Measurements from ENCODE around the gene NBEA.
"Not testable (repeated sequence)": the region's sequence is repeated elsewhere in the genome, so short reads cannot be mapped to it uniquely, and the experiment has no call there.

NBEA gene

GRCh38 chr13:34951528-34951927 is 9.5 kb downstream of the NBEA start:
- DNase-seq: no peak

DNA sequence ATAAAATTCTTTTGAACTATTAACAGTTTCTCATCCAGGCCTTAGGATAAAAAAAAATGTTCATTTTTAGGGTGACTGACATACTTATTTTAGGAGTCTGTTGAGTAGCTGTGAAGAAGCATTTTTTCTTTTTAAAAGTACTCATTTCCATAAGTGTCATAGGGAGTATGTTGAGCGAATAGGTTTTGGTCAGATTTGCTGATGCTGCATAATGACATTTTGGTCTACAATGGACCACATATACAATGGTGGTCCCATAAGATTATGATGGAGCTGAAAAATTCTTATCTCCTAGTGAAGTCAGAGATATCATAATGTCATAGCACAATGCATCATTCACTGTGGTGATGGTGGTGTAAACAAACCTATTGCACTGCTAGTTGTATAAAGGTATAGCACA is 17.4 kb downstream of the NBEA start:
- no peak for DNase-seq

DNA sequence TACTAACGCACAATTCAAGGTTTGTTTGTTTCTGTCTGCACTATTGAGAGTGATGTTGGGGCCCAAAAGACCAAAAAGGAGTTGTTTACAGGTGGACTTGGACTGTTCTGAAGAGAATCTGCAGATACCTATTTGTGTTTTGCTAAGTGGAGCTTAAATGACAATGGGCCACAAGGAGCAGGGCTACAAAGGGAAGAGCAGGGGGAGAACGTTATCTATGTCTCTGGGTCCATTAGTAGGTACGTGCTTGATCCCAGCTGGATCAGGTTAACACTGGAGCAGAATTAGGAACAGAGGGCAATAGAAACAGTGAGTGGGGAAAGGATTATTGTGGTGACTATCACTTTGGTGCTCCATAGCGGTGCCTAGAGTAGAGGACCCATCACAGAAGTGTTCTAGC is 22.5 kb downstream of the NBEA start:
- DNase-seq: no peak

DNA sequence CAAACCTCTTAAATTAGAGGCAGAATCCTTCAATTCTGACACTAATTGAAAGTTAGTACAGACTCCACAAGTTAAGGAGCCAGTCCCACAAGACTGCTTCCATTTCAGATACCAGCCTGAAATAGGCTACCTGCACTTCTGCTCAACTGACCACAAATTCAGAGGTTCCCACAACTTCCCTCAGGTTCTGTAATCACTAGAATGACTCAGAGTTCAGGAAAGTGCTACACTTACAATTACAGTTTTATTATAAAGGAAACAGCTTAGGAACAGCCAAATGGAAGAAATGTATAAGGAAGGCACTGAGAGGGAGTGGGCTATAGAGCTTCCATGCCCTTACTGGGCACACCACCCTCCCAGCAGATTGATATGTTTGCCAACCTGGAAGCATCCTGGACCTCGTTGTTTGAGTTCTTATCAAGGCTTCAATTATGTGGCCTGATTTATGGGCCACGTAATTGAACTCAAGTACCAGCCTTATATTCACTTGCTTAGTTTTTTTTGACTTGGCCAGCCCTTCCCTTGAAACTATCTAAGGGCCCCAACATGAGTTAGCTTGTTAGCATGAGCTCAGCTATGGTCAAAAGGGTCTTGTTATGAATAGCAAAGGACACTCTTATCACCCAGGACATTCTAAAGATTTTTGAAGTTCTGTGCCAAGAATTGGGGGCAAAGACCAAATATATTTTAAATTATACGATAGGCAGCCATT is 25.9 kb downstream of the NBEA start:
- no peak for DNase-seq

GRCh38 chr13:34969539-34969938 is 27.5 kb downstream of the NBEA start:
- not testable (repeated sequence) for DNase-seq

DNA sequence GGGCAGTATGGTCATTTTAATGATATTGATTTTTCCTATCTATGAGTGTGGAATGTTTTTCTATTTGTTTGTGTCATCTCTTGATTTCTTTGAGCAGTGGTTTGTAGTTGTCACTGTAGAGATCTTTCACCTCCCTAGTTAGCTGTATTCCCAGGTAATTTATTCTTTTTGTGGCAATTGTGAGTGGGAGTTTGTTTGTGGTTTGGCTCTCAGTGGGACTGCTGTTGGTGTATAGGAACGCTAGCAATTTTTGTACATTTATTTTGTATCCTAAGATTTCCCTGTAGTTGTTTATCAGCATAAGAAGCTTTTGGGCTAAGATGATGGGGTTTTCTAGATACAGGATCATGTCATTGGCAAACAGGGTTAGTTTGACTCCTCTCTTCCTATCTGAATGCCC is 28.9 kb downstream of the NBEA start:
- no peak for DNase-seq

- no peak for DNase-seq
Observed at GRCh38 chr13:34971473-34971872, 29.4 kb downstream of the NBEA start.

DNA sequence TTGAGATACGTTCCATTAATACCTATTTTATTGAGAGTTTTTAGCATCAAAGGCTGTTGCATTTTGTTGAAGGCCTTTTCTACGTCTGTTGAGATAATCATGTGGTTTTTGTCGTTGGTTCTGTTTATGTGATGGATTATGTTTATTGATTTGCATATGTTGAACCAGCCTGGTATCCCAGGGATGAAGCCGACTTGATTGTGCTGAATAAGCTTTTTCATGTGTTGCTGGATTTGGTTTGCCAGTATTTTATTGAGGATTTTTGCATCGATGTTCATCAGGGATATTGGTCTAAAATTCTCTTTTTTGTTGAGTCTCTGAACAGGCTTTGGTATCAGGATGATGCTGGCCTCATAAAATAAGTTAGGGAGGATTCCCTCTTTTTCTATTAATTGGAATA is 43.1 kb downstream of the NBEA start:
- not testable (repeated sequence) for DNase-seq

GRCh38 chr13:34988330-34988791 is 46.3 kb downstream of the NBEA start:
- DNase-seq: no peak

DNA sequence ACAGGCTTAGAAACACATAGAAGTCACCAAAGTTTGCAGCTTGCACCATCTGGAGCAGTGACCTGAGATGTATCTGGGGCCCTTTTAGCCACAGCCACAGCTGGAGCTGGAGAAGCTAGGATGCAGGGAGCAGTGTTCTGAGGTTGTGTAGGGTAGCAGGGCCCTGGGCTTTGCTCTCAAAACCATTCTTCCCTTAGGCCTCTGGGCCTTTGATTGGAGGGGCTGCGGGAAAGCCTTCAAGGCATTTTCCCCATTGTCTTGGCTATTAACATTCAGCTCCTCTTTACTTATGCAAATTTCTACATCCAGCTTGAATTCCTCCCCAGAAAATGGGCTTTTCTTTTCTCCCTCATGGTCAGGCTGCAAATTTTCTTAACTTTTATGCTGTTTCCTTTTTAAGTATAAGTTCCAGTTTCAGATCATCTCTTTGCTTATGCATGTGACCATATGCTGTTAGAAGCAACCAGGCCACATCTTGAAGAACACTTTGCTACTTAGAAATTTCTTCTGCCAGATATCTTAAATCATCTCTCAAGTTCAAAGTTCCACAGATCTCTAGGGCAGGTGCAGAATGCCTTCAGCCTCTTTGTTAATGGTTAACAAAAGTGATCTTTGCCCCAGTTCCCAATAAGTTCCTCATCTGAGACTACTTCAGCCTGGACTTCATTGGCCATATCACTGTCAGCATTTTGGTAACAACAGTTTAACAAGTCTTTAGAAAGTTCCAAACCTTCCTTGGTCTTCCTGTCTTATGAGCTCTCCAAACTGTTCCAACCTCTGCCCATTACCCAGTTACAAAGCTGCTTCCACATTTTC is 48.5 kb downstream of the NBEA start:
- no peak for DNase-seq

DNA sequence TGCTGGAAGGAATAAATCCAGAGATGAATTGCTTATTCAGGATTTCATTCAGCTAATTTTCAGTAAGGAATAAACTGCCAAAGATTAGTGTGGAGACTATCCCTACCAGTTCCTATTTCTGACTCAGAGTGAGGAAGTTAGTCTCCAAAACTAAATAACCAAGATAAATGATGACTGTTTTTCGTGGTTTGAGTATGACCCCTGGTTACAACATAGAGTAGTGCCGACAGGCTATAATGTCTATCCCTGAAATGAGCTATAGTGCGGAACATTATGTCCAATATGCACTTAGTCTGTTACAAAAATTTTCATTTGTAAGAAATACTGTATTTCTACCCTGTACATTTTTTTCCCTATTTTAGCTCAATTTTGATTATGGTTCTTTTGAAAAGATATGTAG is 51.4 kb downstream of the NBEA start:
- DNase-seq: no peak

- not testable (repeated sequence) for DNase-seq
Observed at GRCh38 chr13:35003734-35004133, 61.7 kb downstream of the NBEA start.

DNA sequence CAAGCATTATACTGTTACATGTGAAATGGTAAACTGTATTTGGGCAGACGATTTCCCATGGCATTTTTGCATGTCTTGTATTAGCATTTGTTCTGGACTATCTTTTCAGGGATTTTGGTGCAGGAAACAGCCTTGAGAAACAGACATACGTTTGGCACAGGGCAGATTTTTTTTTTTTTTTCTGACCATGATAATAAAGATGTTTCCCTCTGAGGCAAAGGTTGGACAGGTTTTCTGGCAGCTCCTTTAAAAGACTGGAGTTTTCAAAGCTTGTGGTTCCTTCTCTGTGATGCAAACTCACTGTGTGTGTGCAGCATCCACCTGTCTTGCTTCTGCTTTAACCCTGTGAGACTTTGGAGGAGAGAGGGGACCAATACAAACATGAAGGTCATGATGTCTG is 63.0 kb downstream of the NBEA start:
- DNase-seq: no peak

DNA sequence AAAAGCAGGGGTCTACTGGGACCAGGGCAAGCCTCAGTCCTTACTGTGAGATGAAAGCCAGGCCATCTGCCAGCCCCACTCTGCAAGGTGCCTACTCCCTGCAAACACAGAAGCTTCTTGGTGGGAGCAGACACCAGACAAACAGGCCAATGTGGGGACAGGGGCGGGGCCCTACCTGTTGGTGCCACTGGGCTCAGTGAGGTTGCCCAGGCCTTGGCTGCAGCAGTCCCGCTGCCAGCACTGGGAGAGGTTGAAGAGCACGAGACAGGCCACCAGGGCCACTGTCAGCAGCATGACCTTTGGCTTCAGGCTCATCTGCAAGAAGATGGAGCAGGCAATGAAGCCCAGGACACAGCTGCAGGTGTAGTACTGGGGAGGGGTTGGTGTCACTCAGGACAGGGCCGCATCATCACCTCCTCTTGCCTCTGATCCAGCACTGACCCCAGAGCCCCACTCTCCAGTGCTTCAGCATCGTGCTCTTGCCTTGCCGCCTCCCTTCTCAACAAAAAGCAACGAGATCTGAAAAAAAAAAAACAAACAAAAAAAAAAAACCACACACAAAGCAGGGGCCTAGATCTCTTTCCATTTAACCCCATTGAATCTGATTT is 72.6 kb downstream of the NBEA start:
- DNase-seq: no peak

DNA sequence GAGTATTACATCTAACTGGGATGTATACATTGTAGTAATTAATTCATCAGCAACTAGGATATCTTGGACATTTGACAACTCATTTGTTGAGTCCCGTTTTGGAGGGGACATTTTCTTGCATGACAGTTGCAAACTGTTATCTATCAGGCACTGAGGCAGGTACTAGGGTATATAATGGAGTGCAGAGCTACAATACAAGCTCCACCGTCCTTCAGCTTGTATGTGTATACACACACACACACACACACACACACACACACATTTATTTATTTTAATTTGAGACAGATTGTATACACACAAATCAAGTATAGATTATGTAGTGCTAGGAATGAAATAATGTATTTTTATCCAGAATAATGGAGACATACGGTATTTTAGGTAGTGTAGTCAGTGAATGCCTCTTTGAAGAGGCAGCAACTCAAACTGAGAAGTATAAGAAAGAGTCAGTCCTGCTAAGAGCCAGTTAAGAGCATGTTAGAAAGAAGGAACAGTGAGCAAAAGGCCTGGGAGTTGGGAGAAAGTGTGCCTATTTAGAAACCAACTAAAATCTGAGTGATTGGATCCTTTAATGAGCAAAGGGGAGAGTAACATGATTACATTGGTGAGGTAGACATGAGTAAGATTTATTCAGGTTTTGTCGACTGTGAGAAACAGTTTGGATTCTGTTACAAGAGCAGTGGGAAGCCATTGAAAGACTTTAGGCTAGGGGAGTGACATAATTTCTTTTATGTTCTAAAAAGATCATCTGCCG is 74.5 kb downstream of the NBEA start:
- no peak for DNase-seq

DNA sequence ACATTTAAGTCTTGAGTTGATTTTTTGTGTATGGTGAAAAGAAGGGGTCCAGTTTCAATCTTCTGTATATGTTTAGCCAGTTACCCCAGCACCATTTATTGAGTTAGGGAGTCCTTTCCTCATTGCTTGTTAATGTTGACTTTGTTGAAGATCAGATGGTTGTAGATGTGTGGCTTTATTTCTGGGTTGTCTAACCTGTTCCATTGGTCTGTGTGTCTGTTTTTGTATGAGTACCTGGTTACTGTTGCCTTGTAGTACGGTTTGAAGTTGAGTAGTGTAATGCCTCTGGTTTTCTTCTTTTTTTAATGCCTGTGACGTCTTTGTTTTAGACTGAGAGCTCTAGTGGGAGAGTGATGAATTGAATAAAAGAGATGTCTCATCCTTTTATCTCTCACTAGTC is 83.2 kb downstream of the NBEA start:
- no peak for DNase-seq

GRCh38 chr13:35028338-35028867 is 86.3 kb downstream of the NBEA start:
- DNase-seq: no peak

DNA sequence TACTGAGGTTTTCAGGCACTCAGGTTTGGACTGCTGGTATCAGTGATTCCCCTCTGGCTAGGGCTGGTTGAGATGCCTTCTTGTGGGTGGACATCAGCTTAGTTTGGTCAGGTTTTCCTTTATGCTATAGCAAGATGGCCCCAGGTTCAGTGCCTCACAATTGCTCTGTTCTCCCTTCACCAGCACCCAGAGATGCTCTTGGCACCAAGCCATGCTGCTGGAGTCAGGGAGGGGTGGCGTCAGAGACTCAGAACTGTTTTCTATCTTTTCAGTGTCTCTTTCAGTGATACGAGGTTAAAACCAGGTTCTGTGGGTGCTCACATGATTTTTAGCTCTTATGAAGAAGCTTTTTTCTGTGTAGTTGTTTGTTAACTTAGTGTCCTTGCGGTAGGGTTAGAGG is 96.9 kb downstream of the NBEA start:
- DNase-seq: no peak

DNA sequence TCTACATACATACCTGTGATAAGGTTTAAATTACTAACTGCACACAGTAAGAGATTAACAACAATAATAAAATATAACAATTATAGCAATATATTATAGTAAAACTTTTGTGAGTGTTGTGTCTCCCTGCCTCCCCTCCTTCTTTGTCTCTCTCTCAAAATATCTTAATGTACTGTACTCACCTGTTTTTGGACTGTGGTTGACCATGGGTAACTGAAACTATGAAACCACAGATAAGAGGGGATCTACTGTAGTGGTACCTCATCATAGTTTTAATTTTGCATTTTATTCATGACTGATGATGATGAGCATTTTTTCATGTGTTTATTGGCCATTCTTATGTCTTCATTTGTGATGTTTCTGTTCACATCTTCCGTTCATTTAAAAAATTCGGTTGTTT is 104.5 kb downstream of the NBEA start:
- DNase-seq: no peak

DNA sequence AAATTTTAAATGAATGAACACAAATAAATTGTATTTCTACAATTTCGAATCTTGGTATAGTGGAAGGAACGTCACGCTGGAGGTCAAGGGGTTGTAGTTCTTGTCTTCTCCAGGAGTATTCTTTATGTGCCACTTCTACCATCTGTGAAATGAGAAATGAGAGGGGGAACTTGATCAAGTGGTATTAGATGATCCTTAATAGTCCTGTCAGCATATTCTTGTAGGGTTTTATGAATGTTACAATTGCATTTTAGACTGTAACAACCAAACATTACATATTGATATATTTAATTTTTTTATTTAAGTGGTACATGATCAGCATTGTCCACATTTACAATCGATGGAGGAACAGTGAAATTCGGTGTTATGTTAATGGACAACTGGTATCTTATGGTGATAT is 113.6 kb downstream of the NBEA start:
- DNase-seq: no peak

DNA sequence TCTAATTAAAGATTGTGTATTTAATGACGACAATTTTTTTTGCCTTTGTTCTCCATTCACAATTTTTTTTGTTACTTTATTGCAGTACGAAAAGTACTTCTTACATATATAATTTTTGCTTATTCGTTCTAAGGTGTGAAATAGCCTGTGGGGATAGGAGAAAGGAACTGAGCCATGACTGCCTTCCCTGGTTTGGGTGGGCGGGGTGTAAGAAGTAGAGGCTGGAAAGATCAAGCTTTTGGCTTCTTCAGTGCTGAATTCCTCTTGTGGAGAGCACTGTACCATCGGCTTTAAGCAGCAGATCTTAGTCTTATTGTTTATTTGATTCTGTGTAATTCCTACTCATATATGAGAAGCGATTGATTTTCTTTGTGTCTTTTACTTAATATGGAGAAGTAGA is 115.8 kb downstream of the NBEA start:
- no peak for DNase-seq

- DNase-seq: not testable (repeated sequence)
Observed at GRCh38 chr13:35058585-35058984, 116.5 kb downstream of the NBEA start.

DNA sequence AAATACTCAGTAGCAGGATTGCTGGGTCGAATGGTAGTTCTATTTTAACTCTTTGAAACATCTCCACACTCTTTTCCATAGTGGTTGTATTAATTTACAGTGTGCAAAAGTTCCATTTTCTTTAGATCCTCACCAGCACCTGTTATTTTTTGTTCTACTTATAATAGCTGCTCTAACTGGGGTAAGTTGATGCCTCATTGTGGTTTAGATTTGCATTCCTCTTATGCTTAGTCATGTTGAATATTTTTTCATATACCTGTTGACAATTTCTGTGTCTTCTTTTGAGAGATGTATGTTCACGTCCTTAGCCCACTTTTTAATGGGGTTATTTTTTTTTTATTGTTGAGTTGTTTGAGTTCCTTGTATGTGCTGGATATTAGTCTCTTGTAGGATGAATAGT is 144.6 kb downstream of the NBEA start:
- no peak for DNase-seq

Measured in hematopoietic multipotent progenitor cell treated with erythropoietin and hydrocortisone succinate and interleukin-3 and kit ligand, for 8 days (in vitro differentiated cells).